Smooth muscle cell (in vitro differentiated cells): ENCODE data around the gene SPEF1. TPM values are rescaled to one million over a fixed set of nuclear protein-coding genes. Genes with fewer than 3 reads are reported as not detected.
"Not testable (repeated sequence)": the region's sequence is repeated elsewhere in the genome, so short reads cannot be mapped to it uniquely, and the experiment has no call there.

Experiments used
- DNase-seq: peaks from one replicate; lab custom pipeline; 2025; ENCODE audit not compliant: unreplicated experiment; lab: John Stamatoyannopoulos, UW
- H2AFZ ChIP-seq: fragments of 200-600 bp; sonication (generic); 2 replicates; pipeline ENCODE4 v1.6.0; 2016; ENCODE audit warnings: antibody characterized with exemption, low read depth, mild to moderate bottlenecking
- H3F3A ChIP-seq: fragments of 200-600 bp; sonication (generic); 2 replicates; pipeline ENCODE4 v1.6.0; 2017; ENCODE audit warnings: antibody characterized with exemption, low read depth
- H3K27ac ChIP-seq: fragments of 200-600 bp; sonication (generic); 2 replicates; pipeline ENCODE4 v1.5.1; 2016; ENCODE audit warnings: low read depth, mild to moderate bottlenecking
- H3K27me3 ChIP-seq: fragments of 200-600 bp; sonication (generic); 2 replicates; pipeline ENCODE4 v1.6.1; 2016; ENCODE audit warnings: low read depth, mild to moderate bottlenecking
- H3K36me3 ChIP-seq: fragments of 200-600 bp; sonication (generic); 2 replicates; pipeline ENCODE4 v1.5.1; 2016; ENCODE audit warnings: low read depth
- H3K4me1 ChIP-seq: fragments of 200-600 bp; sonication (generic); 2 replicates; pipeline ENCODE4 v1.5.1; 2016; ENCODE audit warnings: low read depth
- H3K4me2 ChIP-seq: fragments of 200-600 bp; sonication (generic); 2 replicates; pipeline ENCODE4 v1.6.0; 2016; ENCODE audit warnings: mild to moderate bottlenecking
- H3K4me3 ChIP-seq: fragments of 200-600 bp; sonication (generic); 2 replicates; pipeline ENCODE4 v1.5.1; 2016; ENCODE audit warnings: mild to moderate bottlenecking
- H3K79me2 ChIP-seq: fragments of 200-600 bp; sonication (generic); 2 replicates; pipeline ENCODE4 v1.6.0; 2016; ENCODE audit warnings: low read depth, mild to moderate bottlenecking
- H3K9ac ChIP-seq: fragments of 200-600 bp; sonication (generic); 2 replicates; pipeline ENCODE4 v1.6.0; 2016; ENCODE audit warnings: low read depth
- H3K9me3 ChIP-seq: fragments of 200-600 bp; sonication (generic); replicated peaks from 2 replicates; pipeline ENCODE4 v1.5.1; 2016; ENCODE audit warnings: low read depth
- H4K20me1 ChIP-seq: fragments of 200-600 bp; sonication (generic); 2 replicates; pipeline ENCODE4 v1.6.0; 2016; ENCODE audit warnings: low read depth
- CTCF ChIP-seq: fragments of 200-600 bp; sonication (generic); IDR thresholded peaks from 2 replicates; pipeline ENCODE4 v1.5.1; 2017; ENCODE audit warnings: borderline replicate concordance, mild to moderate bottlenecking, antibody characterized with exemption; ENCODE audit not compliant: insufficient read depth, poor library complexity, severe bottlenecking
- WGBS: methylation state at CpG from one replicate; pipeline ENCODE4 v1.1.7; 2016; ENCODE audit warnings: low lambda C conversion rate; 5-methylcytosine and 5-hydroxymethylcytosine counted together
- polyA plus RNA-seq: library from polyadenylated mRNA; unstranded; fragments of >200 nt; fragmentation: Nextera tagmentation; extraction: Ambion mirVana; gene quantifications from 2 replicates; pipeline ENCODE4 v1.2.1, GENCODE V29; 2016
- total RNA-seq: library from RNA; depleted of rRNA; stranded (reverse); fragments of >200 nt; gene quantifications from 2 replicates; pipeline ENCODE4 v1.2.3, GENCODE V29; 2014

Gene SPEF1
- total RNA-seq (0.36 and 0.72 TPM in 2 replicates), polyA plus RNA-seq (0.32 and 0.47 TPM in 2 replicates)

GRCh38 chr20:3781153-3781910 is at the start of gene SPEF1:
SPEF1 (minus strand) TSS chr20:3781448; CDS start chr20:3781287, 161 bp downstream.
- Histone ChIP-seq H3F3A (peaks cover 14% of the 10 kb centered on the region), H3K4me2 (peak within 1 kb of the TSS; percentile 92), H3K79me2 (peaks cover 24% of the 10 kb centered on the region), H3K9ac (peak within 1 kb of the TSS; percentile 56), H3K4me1 (peaks cover 10% of the 10 kb centered on the region), H3K9me3 (no peaks in the 10 kb centered on the region), H3K27ac (peak within 1 kb of the TSS; percentile 47), H3K36me3 (no peaks in the 10 kb centered on the region), H3K4me3 (peak within 1 kb of the TSS; percentile 51), H3K27me3 (peaks cover 19% of the 10 kb centered on the region), H4K20me1 (peaks cover 35% of the 10 kb centered on the region), H2AFZ (peak within 1 kb of the TSS; percentile 35)
- DNase-seq: peak; percentile 22
- TF ChIP-seq CTCF: peak; percentile 34
- WGBS: 21% methylated on average over 28 of the region's 28 CpGs

- H3K27ac ChIP-seq, H3K4me2 ChIP-seq, H4K20me1 ChIP-seq, H3K36me3 ChIP-seq, DNase-seq, H3K27me3 ChIP-seq, H3F3A ChIP-seq, H3K9ac ChIP-seq, H3K9me3 ChIP-seq, H3K4me3 ChIP-seq, H2AFZ ChIP-seq, H3K79me2 ChIP-seq, H3K4me1 ChIP-seq: not testable (repeated sequence)
- WGBS: 98% methylated on average over 5 of the region's 5 CpGs
Observed at GRCh38 chr20:3829891-3830290, 48.6 kb upstream of the SPEF1 start.

GRCh38 chr20:3828798-3829197 is 47.5 kb upstream of the SPEF1 start:
- Histone ChIP-seq H4K20me1 (no peaks in the 10 kb centered on the region), H3K9me3 (no peaks in the 10 kb centered on the region), H3K79me2 (no peaks in the 10 kb centered on the region), H3K4me3 (no peak overlapping the region), H3K27ac (no peak overlapping the region), H3K4me1 (no peaks in the 10 kb centered on the region), H3K9ac (no peak overlapping the region), H3F3A (no peaks in the 10 kb centered on the region), H3K4me2 (no peak overlapping the region), H2AFZ (no peak overlapping the region), H3K36me3 (no peaks in the 10 kb centered on the region), H3K27me3 (no peaks in the 10 kb centered on the region)
- TF ChIP-seq CTCF: no peak
- WGBS: 100% methylated on average over 3 of the region's 3 CpGs
- no peak for DNase-seq

GRCh38 chr20:3826420-3826819 is 45.2 kb upstream of the SPEF1 start:
- Histone ChIP-seq H3K9ac (no peak overlapping the region), H3K27ac (no peak overlapping the region), H3K4me3 (no peak overlapping the region), H3K9me3 (no peaks in the 10 kb centered on the region), H2AFZ (no peak overlapping the region), H3K27me3 (no peaks in the 10 kb centered on the region), H3K4me2 (no peak overlapping the region), H4K20me1 (no peaks in the 10 kb centered on the region), H3K79me2 (peaks cover 2% of the 10 kb centered on the region), H3K36me3 (no peaks in the 10 kb centered on the region), H3K4me1 (peaks cover 2% of the 10 kb centered on the region), H3F3A (no peaks in the 10 kb centered on the region)
- WGBS: 91% methylated on average over 4 of the region's 4 CpGs
- no peak for TF ChIP-seq CTCF
- DNase-seq: no peak
